ENCODE measurements around the gene P4HA1.

P4HA1 gene

DNA sequence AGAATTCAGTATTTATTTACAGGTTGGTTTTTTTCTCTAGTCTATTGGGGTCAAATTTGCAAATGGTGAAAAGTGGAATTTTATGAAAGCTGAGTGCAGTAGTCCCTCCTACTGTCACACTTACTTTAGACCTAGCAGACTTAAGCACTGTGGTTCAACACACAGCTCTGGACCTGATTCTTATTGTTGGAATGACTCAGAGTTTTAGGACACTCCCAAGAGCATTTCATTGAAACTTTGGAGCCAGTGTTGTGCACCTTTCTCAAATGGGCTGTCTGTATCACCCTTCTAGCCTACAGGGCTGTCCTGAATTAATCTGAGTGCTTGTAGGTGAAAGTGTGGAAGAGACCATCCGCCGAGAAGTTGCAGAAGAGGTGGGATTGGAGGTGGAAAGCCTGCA lies 29.7 kb upstream of the P4HA1 start:
- TF ChIP-seq CTCF (IDR thresholded peaks at IDR 0.05), result no peak

DNA sequence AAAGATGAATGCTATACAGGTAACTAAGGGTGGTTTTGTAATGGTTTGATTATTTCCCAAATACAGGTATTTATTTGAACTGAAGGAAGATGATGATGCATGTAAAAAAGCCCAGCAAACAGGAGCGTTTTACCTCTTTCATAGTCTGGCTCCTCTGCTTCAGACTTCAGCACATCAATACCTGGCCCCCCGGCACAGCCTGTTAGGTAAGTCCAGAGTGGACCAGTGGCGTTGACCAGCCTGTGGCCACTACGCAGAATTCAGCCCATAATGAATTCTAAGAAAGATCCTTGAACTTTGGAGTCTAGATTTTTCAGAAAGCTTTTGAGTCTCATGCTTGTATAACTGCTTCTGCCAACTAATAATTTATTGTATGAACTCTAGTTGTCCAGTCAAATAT lies 23.3 kb upstream of the P4HA1 start:
- TF ChIP-seq CTCF (IDR thresholded peaks at IDR 0.05), result no peak

GRCh38 chr10:73119457-73119856 lies 22.8 kb upstream of the P4HA1 start:
- no peak for TF ChIP-seq CTCF (IDR thresholded peaks at IDR 0.05)

DNA sequence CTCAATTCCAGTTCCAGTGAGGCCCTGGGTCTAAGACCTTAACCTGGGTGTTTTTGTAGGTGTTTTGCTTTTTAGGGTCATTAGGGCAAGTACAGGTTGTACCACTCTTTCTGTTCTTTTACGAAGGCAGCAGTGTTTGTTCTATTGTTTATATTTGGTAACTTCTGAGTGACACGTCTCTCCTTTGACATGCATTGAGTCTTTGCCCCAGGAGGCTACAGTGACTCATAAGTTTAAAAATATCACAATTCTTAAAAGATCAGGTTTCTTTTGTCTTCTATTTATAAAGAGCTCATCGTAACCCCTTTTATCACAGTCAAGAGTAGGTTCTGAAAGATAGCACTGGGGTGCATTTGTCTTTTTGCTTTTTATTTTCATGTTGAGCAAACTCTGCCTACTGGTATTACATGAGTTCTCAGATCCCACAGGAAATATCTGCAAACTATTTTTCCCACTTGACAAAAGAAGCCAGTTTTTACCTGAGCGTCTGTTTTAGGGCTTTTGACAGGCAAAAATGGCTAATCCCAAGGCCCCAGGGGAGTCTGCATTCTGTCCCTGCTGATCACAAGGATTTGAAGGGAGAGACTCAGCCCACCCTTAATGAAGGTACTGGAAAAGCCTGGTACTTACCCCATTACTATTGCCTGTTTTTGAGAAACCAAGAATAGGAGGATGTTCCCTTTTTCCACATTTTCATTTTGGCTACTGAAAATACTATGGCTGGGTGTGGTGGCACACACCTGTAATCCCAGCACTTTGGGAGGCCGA lies 21.5 kb upstream of the P4HA1 start:
- TF ChIP-seq CTCF (IDR thresholded peaks at IDR 0.05), result no peak

GRCh38 chr10:73116017-73116416 lies 19.4 kb upstream of the P4HA1 start:
- no peak for TF ChIP-seq CTCF (IDR thresholded peaks at IDR 0.05)

GRCh38 chr10:73113551-73113950 lies 16.9 kb upstream of the P4HA1 start:
- TF ChIP-seq CTCF (IDR thresholded peaks at IDR 0.05), result no peak

GRCh38 chr10:73110345-73110849 lies 13.7 kb upstream of the P4HA1 start, which contains the start of gene NUDT13:
Gene NUDT13, plus strand, starts transcription at chr10:73110455. Its CDS starts 3,911 bp downstream, at chr10:73114366.
- TF ChIP-seq CTCF (IDR thresholded peaks at IDR 0.05), result no peak

Measured in LNCAP (cell line).